HG02943 (cell line): Measurements from ENCODE around the gene HAPLN2.
A peak's percentile ranks its signal among the peaks of the same experiment; 100 is the strongest.
"Not testable (repeated sequence)": the region's sequence is repeated elsewhere in the genome, so short reads cannot be mapped to it uniquely, and the experiment has no call there.

ENCODE experiments used
- ATAC-seq: cut with Tn5 transposase; IDR thresholded peaks from one replicate; pipeline ENCODE4 v1.9.1; 2021; ENCODE audit warnings: mild to moderate bottlenecking, low read depth, moderate library complexity; ENCODE audit not compliant: unreplicated experiment

The HAPLN2 gene

DNA sequence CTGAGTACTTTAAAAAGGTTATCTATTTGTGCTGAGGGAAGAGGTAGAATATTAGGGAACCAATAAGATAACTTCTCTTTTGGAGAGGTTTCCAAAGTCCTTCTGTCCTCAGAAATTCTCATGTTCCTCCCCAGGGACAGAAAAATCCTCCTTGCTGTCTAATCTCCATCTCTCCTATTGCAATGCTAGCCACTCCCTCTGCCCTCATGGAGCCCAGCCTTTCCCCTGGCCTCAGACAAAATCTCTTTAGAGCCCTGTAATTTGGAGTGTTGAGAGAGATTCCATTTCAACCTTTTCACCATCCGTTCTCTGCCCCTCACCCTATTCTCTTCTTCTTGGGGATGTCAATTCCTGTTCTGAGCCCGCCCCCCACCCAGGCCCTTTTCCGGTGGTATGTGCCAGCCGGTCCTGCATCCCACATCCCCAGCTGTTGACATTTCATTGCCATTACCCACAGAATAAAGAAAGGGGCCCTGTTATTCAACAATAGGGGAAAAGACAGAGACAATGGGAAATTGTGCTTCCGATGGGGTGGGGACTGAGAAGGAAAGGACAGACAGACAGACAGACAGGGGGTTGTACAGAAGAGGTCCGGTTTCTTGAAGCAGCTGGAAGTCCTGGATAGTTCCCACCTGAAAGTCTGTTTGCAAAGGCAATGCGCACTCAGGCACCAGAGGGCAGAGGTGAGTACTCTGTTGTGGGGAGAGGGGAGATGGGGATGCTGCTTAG lies at the start of gene HAPLN2:
TSS of gene HAPLN2 (plus strand) at position 563 of the 729 bp plus-strand sequence. CDS start 4,076 bp downstream, outside the sequence.
- no peak for ATAC-seq

DNA sequence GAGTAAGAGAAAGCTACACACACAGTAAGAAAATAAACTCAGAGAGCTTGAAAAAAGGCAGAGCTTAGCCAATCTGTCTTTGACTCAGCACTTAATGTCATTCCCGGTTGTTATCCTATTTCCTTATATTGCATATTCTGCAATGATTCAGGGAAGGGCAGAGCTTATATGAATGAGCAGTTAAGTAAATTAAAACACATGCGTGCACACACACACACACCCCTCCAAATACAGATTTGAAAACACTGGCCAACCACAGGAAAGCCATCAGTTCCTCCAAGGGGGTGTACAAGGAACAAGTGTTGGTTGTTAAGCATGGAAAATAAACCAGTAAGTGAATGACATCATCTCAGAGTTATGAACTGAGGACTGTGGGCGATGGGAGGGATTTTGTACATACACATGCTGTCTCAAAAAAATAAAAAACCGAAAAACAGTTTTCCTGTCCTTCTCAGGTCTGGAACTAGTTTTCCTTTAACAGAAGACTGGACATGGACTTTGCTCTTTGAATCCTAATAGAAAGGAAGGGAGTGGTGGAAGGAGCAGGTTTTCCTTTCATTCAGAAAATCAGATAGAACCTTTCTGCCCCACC lies 47.9 kb upstream of the HAPLN2 start:
- ATAC-seq, result no peak

DNA sequence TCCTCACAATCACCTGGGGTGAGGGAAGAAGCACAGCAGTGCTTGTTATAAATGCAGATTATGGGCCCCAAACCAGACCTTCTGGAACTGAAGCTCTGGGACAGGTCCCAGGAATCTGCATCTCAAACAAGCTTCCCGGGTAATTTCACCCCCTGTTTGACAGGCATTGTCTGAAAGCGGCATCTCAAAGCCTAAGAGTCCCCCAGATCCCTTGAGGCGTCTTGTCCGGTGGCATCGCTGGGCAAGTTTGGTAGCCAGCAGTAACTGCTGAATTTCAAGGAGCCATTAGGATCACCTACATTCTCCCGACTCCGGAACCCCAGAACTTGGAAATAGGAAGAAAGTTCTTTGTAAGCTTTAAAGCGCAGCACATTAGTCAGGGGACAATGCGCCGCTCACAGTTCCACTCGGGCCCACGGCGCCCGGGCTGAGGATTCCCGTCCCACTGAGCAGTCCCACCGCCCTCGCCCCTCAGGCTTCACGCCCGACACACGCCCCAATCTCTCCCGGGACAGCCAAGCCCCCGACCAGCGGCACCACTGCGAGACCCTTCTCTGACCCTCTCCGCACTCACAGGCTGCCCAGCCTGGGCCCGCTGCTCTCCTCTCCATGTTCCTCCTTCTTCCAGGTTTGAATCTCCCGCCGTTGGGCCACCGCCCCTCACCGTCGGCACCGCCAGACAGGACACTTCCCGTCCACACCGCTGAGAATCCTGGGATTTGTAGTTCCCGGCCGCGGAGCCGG lies 47.1 kb upstream of the HAPLN2 start, which contains the start of gene IQGAP3:
TSS of gene IQGAP3 (minus strand) at position 647 of the 744 bp plus-strand sequence. CDS start at position 611, 36 bp downstream.
- peak; percentile 77 for ATAC-seq

DNA sequence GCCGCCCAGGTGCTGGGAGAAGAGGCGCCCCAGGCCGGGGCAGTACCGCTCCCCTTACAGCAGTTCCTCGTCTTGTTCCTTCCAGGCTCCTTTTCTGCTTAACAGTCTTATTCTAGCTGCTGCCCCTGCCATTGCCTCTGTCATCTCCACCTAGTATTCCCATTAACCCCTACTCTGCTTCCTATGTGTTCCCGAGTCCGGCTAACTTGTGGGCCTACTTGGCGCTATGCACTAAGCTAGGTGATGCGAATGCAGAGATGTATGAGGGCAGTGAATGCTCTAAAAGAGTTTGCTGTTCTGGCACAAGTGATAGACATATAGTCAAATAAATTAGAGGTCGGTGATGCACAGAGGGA lies 46.6 kb upstream of the HAPLN2 start:
- ATAC-seq, result no peak

DNA sequence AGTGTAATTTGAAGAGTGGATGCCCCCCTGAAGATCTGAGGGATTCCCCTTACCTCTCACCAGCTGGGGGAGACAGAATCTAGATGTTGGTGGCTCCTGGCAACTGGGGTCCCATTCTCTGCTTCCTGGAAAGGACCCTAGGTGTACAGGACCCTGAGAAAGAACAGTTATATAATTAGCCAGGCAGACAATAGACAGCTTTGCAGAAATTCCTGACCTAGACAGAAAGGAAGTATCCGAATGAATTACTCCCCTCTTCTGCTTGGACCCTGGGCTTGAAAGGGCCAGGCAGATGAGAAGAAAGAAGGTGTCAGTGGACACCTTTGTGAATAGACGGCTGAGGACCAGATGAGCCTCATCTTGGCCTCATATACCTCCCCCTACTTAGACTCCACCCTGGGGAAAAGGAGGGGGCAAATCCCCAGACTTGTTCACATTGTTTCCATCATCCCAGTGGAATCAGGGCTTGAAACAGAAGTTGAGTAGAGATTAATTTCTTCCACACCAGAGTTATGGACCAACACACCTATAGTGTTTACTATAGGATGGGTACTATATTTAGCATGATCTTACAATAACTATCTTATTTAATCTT lies 45.1 kb upstream of the HAPLN2 start:
- ATAC-seq, result no peak

DNA sequence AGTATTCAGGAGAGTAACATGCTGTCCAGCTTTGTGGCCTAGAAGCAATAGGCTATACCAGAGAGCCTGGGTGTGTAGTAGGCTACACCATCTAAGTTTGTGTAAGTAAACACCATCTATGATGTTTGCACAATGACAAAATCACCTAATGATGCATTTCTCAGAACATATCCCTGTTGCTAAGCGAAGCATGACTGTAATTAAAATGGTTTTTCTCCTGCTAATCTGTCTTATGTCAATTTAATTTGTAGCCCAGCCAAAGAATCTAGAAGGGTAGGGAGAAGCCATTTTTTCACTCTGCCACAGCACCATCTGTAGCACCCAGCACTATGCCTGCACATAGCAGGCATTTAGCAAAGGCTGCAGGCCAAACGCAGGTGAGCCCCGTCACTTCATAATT lies 41.7 kb upstream of the HAPLN2 start:
- no peak for ATAC-seq

DNA sequence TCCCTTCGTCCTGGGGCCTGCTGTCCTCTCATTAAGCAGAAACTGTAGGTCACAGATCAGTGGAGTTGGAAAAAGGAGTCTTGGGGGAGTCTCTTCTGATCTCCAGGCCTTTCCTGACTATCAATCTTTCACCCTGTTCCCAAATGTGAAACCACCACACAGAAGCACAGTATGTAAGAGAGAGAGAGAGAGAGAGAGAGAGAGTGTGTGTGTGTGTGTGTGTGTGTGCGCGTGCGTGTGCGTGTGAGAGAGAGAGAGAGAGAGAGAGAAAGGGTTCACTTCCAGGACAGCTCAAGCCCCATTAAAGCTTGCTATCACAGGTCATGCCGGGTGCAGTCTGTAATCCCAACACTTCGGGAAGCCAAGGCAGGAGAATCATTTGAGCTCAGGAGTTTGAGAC lies 41.2 kb upstream of the HAPLN2 start:
- ATAC-seq, result no peak

DNA sequence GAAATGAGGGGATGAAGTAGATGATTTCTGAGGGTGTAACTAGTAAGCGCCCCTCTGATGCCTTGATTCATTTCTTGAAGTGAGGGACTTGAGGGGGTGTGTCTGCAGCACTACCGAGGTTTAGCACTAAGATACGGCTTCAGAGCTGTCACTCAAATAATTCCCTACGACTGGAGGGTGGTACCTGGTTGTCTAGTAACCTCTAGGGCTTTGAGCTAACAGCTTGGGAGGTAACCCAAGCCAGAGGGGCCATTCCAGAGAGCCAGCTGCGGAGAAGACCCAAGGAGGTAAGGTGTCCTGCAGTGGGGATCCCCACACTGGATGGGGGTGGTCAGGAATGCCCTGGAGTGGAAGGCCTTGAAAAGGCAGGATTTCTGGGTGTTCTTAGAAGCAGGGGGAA lies 39.7 kb upstream of the HAPLN2 start, which contains the start of gene TTC24:
TSS of gene TTC24 (plus strand) at position 252 of the 400 bp plus-strand sequence. CDS start 1,642 bp downstream, outside the sequence.
- ATAC-seq, result no peak

DNA sequence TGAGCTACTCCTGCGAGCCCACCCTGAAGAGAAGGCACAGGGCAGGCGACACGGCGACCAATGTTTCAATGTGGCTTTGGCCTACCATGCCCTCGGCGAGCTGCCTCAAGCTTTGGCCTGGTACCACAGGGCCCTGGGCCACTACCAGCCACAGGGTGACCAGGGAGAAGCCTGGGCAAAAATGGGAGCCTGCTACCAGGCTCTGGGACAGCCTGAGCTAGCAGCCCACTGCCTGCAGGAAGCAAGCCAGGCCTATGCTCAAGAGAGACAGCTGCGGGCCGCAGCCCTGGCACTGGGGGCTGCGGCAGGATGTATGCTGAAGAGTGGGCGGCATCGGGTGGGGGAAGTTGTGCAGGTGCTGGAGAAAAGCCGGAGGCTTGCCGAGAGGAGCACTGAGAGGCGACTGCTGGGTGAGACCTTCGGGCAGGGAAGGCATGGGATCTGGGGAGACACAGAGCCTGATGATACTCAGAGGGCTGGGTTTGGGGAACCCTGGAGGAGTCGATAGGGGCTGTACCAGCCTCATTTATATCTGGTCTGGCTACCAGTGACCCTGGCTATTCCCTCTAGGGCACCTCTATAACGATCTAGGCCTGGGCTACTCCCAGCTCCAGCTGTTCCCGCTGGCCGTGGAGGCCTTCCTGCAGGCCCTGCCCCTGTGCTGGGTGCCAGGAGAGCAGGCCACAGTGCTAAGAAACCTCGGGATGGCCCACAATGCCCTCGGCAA lies 37.4 kb upstream of the HAPLN2 start:
- no peak for ATAC-seq

DNA sequence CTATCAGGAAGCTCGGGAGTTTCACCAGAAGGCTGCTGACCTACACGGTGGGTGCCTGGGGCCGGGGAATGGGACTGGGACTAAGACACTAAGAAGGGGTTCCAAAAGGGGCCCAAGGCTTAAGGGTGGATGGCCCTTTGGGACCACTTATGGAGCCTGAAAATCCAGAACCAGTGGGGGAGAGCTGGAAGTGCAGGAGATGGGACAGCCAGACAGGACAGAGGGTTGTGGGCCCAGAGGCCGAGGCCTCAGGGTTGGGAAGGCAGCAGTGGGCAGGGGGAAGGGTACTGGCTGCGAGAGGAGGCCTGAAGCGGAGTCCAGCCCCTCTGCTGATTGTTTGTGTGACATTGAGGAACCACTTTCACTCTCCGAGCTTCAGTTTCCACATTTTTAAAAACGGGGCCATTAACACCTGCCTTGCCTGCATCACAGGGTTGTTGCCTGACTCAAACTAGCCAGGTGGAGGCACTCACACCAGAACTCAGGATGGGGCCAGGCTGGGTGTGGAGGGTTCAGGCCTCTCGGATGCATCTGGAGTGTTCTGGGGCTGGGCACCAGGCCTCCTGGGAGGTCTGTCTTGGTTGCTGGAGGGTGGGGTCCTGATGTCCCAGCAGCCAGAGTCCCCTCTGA lies 36.7 kb upstream of the HAPLN2 start:
- ATAC-seq, result no peak

DNA sequence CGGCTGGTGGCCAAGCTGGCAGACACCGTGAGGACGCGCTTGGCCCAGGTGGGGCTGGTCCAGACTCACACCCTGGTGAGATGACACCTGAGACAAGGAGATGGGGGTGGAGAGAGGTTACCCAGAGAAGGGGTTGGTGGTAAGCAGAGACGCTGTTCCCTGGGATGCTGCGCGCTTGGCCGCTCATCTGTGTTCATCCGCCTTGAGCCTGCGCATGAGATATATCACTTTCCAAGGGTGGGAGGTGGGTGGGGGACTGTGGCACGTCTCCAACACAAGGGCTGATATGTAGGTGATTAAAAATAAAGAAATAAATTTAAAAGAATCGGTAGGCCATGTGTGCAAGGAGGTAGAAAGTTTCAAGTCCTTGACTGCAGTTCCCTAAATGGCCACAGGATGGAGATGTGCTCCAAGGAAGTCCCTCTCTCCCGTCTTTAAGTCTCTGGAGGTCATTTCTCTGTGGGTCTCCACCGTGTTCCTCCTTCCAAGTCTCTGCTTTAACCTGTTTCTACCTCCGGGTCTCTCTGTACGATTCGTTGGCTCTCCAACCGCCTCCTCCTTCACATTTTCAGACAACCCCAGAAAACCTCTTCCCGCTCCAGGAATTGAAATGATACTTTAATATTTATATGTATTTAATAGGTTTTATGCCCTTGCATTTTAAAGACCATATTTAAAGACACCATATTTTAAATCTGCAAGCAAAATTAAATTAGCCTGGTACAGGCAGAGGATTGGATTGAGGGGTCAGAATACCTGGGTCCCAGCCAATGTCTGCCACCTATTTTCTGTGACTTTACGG lies 35.2 kb upstream of the HAPLN2 start:
- no peak for ATAC-seq

DNA sequence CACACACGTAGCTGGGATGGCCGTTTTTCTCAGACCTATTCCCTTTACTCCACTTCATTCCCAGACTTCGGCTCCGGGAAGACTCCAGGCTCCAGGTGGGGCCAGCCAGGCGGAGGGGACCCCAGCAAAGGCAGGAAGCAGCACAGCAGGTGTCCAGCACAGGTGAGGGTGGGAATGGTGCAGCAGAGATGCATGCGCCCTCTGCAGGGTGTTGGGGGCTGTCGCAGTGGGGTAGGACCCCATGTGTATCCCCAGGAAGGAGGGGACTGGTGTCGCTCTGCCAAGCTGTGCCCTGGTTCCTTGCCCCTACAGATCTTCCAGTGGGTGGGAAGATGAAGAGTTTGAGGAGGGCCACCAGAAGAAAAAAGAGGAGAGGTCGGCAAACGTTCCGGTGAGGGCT lies 34.4 kb upstream of the HAPLN2 start:
- ATAC-seq, result no peak

DNA sequence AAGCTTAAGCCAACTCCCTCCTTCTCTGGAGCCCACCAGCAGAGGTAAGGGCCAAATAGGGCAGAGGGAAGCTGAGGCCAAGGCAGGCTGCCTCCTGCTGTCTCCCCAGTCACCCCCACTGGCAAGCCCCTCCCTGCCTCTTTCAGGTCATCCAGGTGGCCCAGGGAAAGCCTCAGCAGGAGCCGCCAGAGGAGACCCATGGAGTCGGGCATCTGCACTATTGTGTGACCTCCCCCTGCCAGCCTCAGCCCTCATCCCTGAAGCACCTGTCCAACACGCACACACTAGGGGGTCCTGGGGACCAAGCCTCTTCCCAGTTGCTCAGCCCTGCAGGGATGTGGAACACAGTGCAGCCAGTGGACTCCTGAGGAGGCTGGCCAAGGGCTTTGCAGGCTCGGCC lies 32.9 kb upstream of the HAPLN2 start:
- ATAC-seq, result no peak

DNA sequence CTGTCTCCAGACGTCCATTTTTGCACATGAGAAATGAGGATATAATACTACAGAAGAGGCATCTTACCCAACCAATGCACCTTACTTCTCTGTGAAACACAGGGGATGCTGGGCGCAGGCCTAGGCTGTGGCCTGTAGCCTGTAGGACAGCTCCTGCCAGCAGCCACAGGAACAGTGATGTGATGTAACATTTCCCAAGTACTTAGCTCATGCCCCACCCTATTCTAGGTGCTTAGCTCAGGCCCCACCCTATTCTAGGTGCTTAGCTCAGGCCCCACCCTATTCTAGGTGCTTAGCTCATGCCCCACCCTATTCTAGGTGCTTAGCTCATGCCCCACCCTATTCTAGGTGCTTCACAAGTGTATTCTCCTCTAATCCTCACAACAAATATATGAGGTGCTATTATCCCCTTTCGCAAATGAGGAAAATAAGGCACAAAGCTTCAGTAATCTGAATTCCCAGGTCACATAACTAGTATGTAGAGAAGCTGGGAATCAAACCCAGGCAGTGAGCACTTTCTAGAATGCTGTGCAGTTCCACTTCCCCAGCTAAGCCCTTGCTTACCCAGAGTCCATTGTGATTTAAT lies 32.2 kb upstream of the HAPLN2 start:
- ATAC-seq, result no peak

DNA sequence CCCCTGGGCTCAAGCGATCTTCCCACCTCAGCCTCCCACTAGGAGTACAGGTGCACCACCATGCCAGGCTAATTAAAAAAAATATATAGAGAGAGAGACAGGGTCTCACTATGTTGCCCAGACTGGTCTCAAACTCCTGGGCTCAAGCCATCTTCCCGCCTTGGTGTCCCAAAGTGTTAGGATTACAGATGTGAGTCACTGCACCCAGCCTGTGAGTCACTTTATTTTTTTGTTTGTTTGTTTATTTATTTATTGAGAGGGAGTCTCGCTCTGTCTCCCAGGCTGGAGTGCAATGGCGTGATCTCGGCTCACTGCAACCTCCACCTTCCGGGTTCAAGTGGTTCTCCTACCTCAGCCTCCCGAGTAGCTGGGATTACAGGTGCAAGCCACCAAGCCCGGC lies 31.3 kb upstream of the HAPLN2 start:
- not testable (repeated sequence) for ATAC-seq

DNA sequence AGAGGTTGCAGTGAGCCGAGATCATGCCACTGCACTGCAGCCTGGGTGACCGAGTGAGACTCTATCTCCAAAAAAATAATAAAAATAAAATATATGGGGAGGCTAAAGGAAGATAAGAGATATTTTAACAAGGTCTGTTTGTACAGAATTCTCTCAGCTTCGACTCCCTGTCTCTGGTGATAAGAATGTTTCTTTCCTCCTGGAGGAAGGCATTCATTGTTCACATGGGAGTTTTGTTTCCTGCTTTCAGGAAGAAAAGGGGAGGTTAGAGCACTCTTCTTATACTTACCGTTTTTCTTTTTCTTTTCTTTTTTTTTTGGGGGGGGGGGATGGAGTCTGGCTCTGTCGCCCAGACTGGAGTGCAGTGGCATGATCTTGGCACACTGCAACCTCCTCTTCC lies 29.7 kb upstream of the HAPLN2 start:
- ATAC-seq, result no peak

DNA sequence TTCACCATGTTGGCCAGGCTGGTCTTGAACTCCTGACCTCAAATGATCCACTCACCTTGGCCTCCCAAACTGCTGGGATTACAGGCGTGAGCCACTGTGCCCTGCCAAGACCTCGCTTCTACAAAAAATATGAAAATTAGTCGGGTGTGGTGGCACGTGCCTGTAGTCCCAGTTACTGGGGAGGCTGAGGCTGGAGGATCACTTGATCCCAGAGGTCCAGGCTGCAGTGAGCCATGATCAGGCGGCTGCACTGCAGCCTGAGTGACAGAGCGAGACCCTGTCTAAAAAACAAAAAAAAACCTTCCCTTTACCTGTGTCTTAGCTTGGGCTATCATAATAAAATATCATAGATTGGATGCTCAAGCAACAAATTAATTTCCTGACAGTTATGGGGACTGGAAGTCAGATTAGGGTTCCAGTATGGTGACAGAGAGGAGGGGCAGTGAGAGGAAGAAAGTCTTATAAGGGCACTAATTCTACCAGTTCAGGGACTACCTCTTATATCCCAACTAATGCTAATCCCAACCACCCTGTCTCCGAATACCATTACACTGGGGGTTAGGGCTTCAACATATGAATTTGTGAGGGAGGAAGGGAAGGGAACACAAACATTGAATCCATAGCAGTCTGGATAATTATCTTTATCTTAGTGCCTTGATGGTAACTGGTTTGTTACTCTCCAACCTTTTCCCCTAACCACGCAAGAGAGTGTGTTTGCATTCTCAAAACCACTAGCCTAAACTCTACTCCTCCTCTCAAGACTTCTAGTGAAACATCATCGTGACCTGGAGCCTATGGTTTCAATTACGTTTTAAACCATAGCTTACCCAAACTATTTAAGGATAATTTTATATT lies 28.7 kb upstream of the HAPLN2 start:
- ATAC-seq, result no peak

DNA sequence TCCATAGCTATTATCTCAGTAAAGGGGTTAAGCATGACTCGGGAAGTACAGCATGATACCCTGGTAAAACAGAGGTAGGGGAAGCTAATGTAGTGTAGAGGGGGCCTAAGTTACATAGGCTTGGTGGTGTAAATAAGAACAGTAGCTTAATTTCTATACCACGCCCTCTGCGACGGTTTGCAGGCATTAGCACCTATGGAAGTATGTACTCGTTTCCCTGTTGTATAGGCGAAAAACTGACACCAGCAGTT lies 28.1 kb upstream of the HAPLN2 start:
- ATAC-seq, result no peak
